NCI-H774 (cell line): ENCODE results near the gene UROS.

Experiments
- DNase-seq: peaks from one replicate; lab custom pipeline; 2025; lab: John Stamatoyannopoulos, UW

The UROS gene

GRCh38 chr10:125788156-125789034, 34.7 kb downstream of the UROS start:
- no peak for DNase-seq

- no peak for DNase-seq
These were observed 37.3 kb downstream of the UROS start for GRCh38 chr10:125785791-125786190.

- DNase-seq: no peak
These were observed 39.1 kb downstream of the UROS start for GRCh38 chr10:125783957-125784356.

- DNase-seq: no peak
These were observed 39.6 kb downstream of the UROS start for GRCh38 chr10:125783408-125783807.

GRCh38 chr10:125782616-125783015, 40.4 kb downstream of the UROS start:
- no peak for DNase-seq

- no peak for DNase-seq
These were observed 41.0 kb downstream of the UROS start for GRCh38 chr10:125782054-125782453.

- no peak for DNase-seq
These were observed 41.7 kb downstream of the UROS start for GRCh38 chr10:125781374-125781773.

GRCh38 chr10:125779403-125780327, 43.4 kb downstream of the UROS start:
- no peak for DNase-seq

GRCh38 chr10:125778556-125778955, 44.5 kb downstream of the UROS start:
- no peak for DNase-seq

- DNase-seq: no peak
These were observed 45.3 kb downstream of the UROS start for GRCh38 chr10:125777806-125778205.

GRCh38 chr10:125775491-125776106, 47.5 kb downstream of the UROS start, which contains the start of gene MMP21:
Gene MMP21, minus strand, starts transcription at chr10:125775821. Its CDS starts 0 bp downstream, at chr10:125775821.
- DNase-seq: no peak

GRCh38 chr10:125774581-125775191, 48.4 kb downstream of the UROS start:
- DNase-seq: no peak

GRCh38 chr10:125773687-125774543, 49.1 kb downstream of the UROS start:
- DNase-seq: no peak

GRCh38 chr10:125772864-125773180, 50.2 kb downstream of the UROS start:
- DNase-seq: no peak

- no peak for DNase-seq
These were observed 50.8 kb downstream of the UROS start for GRCh38 chr10:125772112-125772863.

- no peak for DNase-seq
These were observed 52.2 kb downstream of the UROS start for GRCh38 chr10:125770844-125771243.

- DNase-seq: no peak
These were observed 53.9 kb downstream of the UROS start for GRCh38 chr10:125769175-125769574.

GRCh38 chr10:125768219-125768855, 54.7 kb downstream of the UROS start:
- DNase-seq: no peak

- DNase-seq: no peak
These were observed 56.5 kb downstream of the UROS start for GRCh38 chr10:125766511-125766910.

GRCh38 chr10:125765835-125766234, 57.2 kb downstream of the UROS start:
- DNase-seq: no peak
